Measurements from ENCODE around the gene CCL22. TPM values are rescaled to one million over a fixed set of nuclear protein-coding genes. Genes with fewer than 3 reads are reported as not detected.

Gene CCL22
- total RNA-seq, 2 experiments from 2014 or later = not detected

DNA sequence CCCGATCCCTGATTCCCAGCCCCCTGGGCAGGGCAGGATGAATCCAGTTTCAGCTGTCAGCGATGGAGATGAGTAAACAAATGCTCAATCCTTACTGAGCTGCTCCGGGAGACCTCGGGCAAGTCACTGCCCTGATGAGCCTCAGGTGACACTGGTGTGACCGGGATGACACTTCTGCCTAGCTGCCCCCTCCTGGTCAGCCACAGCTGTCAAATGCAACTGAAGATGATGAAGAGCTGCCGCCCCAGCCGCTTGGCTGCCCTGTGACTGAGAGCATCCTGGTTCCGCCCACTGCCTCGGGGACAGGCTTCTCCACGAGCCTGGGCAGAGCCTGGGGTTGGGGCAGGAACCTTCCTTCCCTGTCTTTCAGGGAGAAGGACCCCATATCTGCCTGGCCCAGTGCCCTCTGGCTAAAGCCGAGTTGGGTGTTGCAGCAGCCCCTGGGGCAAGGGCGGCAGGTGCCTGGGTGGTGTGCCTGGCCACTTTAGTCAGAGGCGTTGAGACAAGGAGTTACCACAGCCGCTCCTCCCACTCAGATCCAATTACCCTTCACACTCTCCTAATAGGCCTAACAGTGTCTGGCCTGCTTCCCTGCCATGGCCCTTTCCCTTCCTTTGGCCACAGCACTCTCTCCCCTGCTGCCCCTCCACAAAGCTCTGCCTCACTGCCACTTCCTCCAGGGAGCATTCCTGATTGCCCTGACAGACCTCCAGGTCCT is 51.4 kb downstream of the CCL22 start:
- no peaks in the 10 kb centered on the region for H3K36me3 Mint-ChIP-seq (ENCODE audit: low read depth)
- POLR2A ChIA-PET = no interaction called here
- CTCF ChIA-PET = no interaction called here

DNA sequence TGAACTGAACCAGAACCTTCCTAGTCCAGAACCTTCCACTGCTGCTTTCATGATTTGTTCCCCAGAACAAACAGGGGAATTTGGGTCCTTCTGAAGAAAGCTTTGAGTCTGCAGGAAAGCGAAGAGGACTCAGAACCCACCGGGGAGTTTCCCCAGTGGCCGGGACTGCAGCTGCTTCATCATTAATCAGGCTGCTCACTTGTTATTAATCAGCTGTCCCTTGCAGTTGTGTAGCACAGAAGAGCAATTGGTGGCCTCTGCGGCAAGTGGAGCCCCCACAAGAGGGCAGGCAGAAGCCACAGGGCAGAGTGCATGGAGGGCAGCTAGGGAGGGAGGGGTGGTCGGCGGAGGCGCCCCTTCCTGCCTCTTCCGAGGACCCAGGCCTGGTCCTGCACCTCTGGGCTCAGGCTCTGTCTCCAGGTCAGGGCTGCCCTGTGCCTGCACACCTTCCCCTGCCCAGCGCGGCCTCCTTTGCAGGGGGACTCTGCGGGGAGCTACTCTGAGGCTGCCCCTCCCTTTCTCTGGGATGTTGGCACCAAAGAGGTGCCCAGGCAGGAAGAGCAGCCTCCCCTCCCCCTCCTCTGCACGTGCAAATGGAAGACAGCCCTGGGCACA is 52.9 kb downstream of the CCL22 start:
- H3K36me3 Mint-ChIP-seq (ENCODE audit: low read depth) = no peaks in the 10 kb centered on the region
- H3K4me1 Mint-ChIP-seq (ENCODE audit: low read depth) = no peaks in the 10 kb centered on the region
- intact Hi-C loops (cut with DNase I, micrococcal nuclease) = loop anchor here in 1 of 2 experiments (10.0 kb wide), 1 partner anchor 327 kb away; no protein-coding TSS in a partner anchor
- H3K4me3 Mint-ChIP-seq = no peak overlapping the region
- Histone ChIP-seq H3K4me1 (ENCODE audit: insufficient read depth, low read length) (peaks cover 3% of the 10 kb centered on the region), H3K36me3 (ENCODE audit: insufficient read depth, low read length) (no peaks in the 10 kb centered on the region), H3K4me3 (ENCODE audit: low read length) (no peak overlapping the region), H3K9me3 (ENCODE audit: control insufficient read depth in 1 of 2, insufficient read depth in 1 of 2, low read length in 2 of 2) (no peaks in the 10 kb centered on the region), H3K27me3 (ENCODE audit: control insufficient read depth in 1 of 2, insufficient read depth in 2 of 2, low read length in 2 of 2) (no peaks in the 10 kb centered on the region), H3K27ac (ENCODE audit: low read depth in 1 of 2, low read length in 2 of 2) (no peak overlapping the region)
- CTCF ChIA-PET = no interaction called here
- H3K27ac Mint-ChIP-seq = no peak overlapping the region
- POLR2A ChIA-PET = no interaction called here
- H3K27me3 Mint-ChIP-seq = no peaks in the 10 kb centered on the region
- ATAC-seq (ENCODE audit: poor library complexity) = no peak
- TF ChIP-seq CTCF (IDR thresholded peaks at IDR 0.05) = no peak
- no peaks in the 10 kb centered on the region for H3K9me3 Mint-ChIP-seq
- no peak for DNase-seq

More for the DNA sequence above, 51.4 kb downstream of the CCL22 start:
- Mint-ChIP-seq H3K4me3 (no peak overlapping the region), H3K27me3 (no peaks in the 10 kb centered on the region), H3K9me3 (no peaks in the 10 kb centered on the region), H3K27ac (no peak overlapping the region), H3K4me1 (ENCODE audit: low read depth) (no peaks in the 10 kb centered on the region)
- ATAC-seq (ENCODE audit: poor library complexity) (no peak), DNase-seq (no peak)
- no peaks in the 10 kb centered on the region for H3K36me3 ChIP-seq (ENCODE audit: insufficient read depth, low read length)
- H3K27me3 ChIP-seq (ENCODE audit: control insufficient read depth in 1 of 2, insufficient read depth in 2 of 2, low read length in 2 of 2) = no peaks in the 10 kb centered on the region
- H3K4me1 ChIP-seq (ENCODE audit: insufficient read depth, low read length) = no peaks in the 10 kb centered on the region
- no peak overlapping the region for H3K27ac ChIP-seq (ENCODE audit: low read depth in 1 of 2, low read length in 2 of 2)
- intact Hi-C loops (cut with DNase I, micrococcal nuclease) = loop anchor here in 1 of 2 experiments (10.0 kb wide), 1 partner anchor 325 kb away; no protein-coding TSS in a partner anchor
- H3K4me3 ChIP-seq (ENCODE audit: low read length) = no peak overlapping the region
- TF ChIP-seq CTCF (IDR thresholded peaks at IDR 0.05) = no peak
- no peaks in the 10 kb centered on the region for H3K9me3 ChIP-seq (ENCODE audit: control insufficient read depth in 1 of 2, insufficient read depth in 1 of 2, low read length in 2 of 2)

DNA sequence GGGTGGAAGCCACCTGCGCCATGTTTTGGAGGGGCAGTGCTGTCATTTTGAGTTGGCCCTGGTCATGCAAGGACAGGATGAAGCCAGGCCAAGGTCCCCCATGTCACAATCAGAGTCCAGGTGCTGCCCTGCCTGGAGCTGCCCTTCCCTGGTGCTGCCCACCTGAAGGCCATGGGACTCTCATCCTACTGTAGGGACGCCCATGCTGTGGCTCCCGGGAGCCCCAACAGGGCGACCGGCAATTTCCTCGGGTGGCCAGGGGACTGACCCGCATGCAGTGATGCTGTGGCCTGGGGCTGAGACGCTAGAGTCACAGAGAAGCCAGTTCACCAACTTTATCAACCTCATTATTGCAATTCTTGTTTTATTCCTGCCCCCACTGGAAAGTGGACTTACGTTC is 54.0 kb downstream of the CCL22 start:
- intact Hi-C loops (cut with DNase I, micrococcal nuclease) = loop anchor here in 1 of 2 experiments (10.0 kb wide), 1 partner anchor 328 kb away; no protein-coding TSS in a partner anchor
- H3K27me3 ChIP-seq (ENCODE audit: control insufficient read depth in 1 of 2, insufficient read depth in 2 of 2, low read length in 2 of 2) = no peaks in the 10 kb centered on the region
- H3K9me3 ChIP-seq (ENCODE audit: control insufficient read depth in 1 of 2, insufficient read depth in 1 of 2, low read length in 2 of 2) = no peaks in the 10 kb centered on the region
- no peak overlapping the region for H3K4me3 Mint-ChIP-seq
- no peak for TF ChIP-seq CTCF (IDR thresholded peaks at IDR 0.05)
- H3K36me3 ChIP-seq (ENCODE audit: insufficient read depth, low read length) = no peaks in the 10 kb centered on the region
- peaks cover 7% of the 10 kb centered on the region for H3K4me1 Mint-ChIP-seq (ENCODE audit: low read depth)
- DNase-seq (no peak), ATAC-seq (ENCODE audit: poor library complexity) (no peak)
- H3K9me3 Mint-ChIP-seq = no peaks in the 10 kb centered on the region
- H3K27me3 Mint-ChIP-seq = no peaks in the 10 kb centered on the region
- H3K36me3 Mint-ChIP-seq (ENCODE audit: low read depth) = no peaks in the 10 kb centered on the region
- ChIA-PET CTCF (no interaction called here), POLR2A (interaction anchor here (1.2 kb wide), 1 partner anchor 50 kb away, joined by 3 read pairs; the partner anchor contains the start of gene POLR2C)
- peaks cover 14% of the 10 kb centered on the region for H3K4me1 ChIP-seq (ENCODE audit: insufficient read depth, low read length)
- H3K27ac ChIP-seq (ENCODE audit: low read depth in 1 of 2, low read length in 2 of 2) = no peak overlapping the region
- no peak overlapping the region for H3K4me3 ChIP-seq (ENCODE audit: low read length)
- H3K27ac Mint-ChIP-seq = no peak overlapping the region
